ENCODE measurements around the gene HMGB1. TPM values are rescaled to one million over a fixed set of nuclear protein-coding genes. Genes with fewer than 3 reads are reported as not detected.

Gene HMGB1
- total RNA-seq, 1 experiment from 2014 or later: 660 TPM

DNA sequence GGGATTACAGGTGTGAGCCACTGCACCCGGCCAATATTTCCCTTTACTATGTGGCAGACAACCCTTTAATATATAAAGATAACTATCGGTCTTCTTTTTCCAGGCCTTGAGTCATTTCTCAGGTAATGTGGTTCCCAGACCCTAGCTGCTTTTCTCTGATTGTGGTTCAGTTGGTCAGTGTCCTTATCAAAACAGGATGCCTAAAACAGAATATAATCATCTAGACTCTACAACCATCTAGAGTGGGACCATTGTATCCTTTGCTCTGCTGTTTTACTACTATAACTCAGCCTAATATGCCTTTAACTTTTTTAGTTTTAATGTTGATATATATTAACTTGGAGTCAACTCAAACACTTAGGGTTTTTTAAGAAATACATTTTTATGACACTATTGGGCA, 30.0 kb upstream of the HMGB1 start:
- Histone ChIP-seq H3K27ac (ENCODE audit: low read length) (no peak overlapping the region), H3K4me3 (ENCODE audit: low read length) (no peak overlapping the region), H3K9me2 (replicated peaks; ENCODE audit: insufficient read depth, low read length) (no peaks in the 10 kb centered on the region), H3K79me2 (ENCODE audit: low read length) (no peaks in the 10 kb centered on the region), H3K36me3 (ENCODE audit: insufficient read depth, low read length) (no peaks in the 10 kb centered on the region), H3K9ac (ENCODE audit: low read length) (no peak overlapping the region), H2AFZ (ENCODE audit: low read length) (no peak overlapping the region), H3K4me2 (ENCODE audit: low read depth, low read length, poor library complexity, severe bottlenecking) (no peak overlapping the region), H3K9me3 (ENCODE audit: low read length) (no peaks in the 10 kb centered on the region), H4K20me1 (ENCODE audit: insufficient read depth, low read depth, low read length) (no peaks in the 10 kb centered on the region), H3K27me3 (ENCODE audit: low read length) (no peaks in the 10 kb centered on the region), H3K4me1 (ENCODE audit: low read length) (peaks cover 4% of the 10 kb centered on the region; the same call in 1 of the 2 replicates)
- DNase-seq: no peak

GRCh38 chr13:30493658-30494381, 28.1 kb upstream of the HMGB1 start:
- no peaks in the 10 kb centered on the region for H3K27me3 ChIP-seq (ENCODE audit: low read length)
- H3K36me3 ChIP-seq (ENCODE audit: insufficient read depth, low read length): no peaks in the 10 kb centered on the region
- H3K4me2 ChIP-seq (ENCODE audit: low read depth, low read length, poor library complexity, severe bottlenecking): no peak overlapping the region
- DNase-seq: no peak
- no peaks in the 10 kb centered on the region for H4K20me1 ChIP-seq (ENCODE audit: insufficient read depth, low read depth, low read length)
- no peak overlapping the region for H3K27ac ChIP-seq (ENCODE audit: low read length)
- H3K4me1 ChIP-seq (ENCODE audit: low read length): no peaks in the 10 kb centered on the region
- H3K4me3 ChIP-seq (ENCODE audit: low read length): no peak overlapping the region
- no peaks in the 10 kb centered on the region for H3K9me3 ChIP-seq (ENCODE audit: low read length)
- H3K9me2 ChIP-seq (replicated peaks; ENCODE audit: insufficient read depth, low read length): no peaks in the 10 kb centered on the region
- H2AFZ ChIP-seq (ENCODE audit: low read length): no peak overlapping the region
- H3K79me2 ChIP-seq (ENCODE audit: low read length): no peaks in the 10 kb centered on the region
- no peak overlapping the region for H3K9ac ChIP-seq (ENCODE audit: low read length)

DNA sequence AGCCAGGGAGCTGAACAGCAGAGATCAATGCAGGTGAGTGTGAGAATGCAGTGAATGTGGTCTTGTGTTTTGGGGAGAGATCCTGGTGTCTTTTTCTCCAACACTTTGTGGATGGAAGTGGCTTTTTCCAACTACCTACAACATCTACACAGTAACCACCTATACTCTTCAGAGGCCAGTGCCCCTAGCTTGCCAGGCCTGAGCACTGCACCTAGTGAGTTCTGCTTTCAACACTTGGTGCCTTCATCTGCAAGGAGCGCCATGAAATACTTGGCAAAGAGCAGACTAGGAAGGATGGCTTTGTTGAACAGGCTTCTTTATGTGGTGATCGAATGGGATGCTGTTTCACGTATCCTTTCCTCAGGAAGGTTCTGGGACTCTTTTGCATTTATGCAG, 21.3 kb upstream of the HMGB1 start:
- Histone ChIP-seq H2AFZ (ENCODE audit: low read length) (no peak overlapping the region), H3K9ac (ENCODE audit: low read length) (no peak overlapping the region), H3K27ac (ENCODE audit: low read length) (no peak overlapping the region), H3K4me3 (ENCODE audit: low read length) (no peak overlapping the region), H3K4me1 (ENCODE audit: low read length) (no peaks in the 10 kb centered on the region), H4K20me1 (ENCODE audit: insufficient read depth, low read depth, low read length) (no peaks in the 10 kb centered on the region), H3K9me3 (ENCODE audit: low read length) (no peaks in the 10 kb centered on the region), H3K9me2 (replicated peaks; ENCODE audit: insufficient read depth, low read length) (no peaks in the 10 kb centered on the region), H3K79me2 (ENCODE audit: low read length) (no peaks in the 10 kb centered on the region), H3K27me3 (ENCODE audit: low read length) (no peaks in the 10 kb centered on the region), H3K4me2 (ENCODE audit: low read depth, low read length, poor library complexity, severe bottlenecking) (no peak overlapping the region), H3K36me3 (ENCODE audit: insufficient read depth, low read length) (no peaks in the 10 kb centered on the region)
- DNase-seq: no peak

GRCh38 chr13:30486230-30487074, 20.7 kb upstream of the HMGB1 start:
- H3K27ac ChIP-seq (ENCODE audit: low read length): no peak overlapping the region
- H4K20me1 ChIP-seq (ENCODE audit: insufficient read depth, low read depth, low read length): no peaks in the 10 kb centered on the region
- H3K9ac ChIP-seq (ENCODE audit: low read length): no peak overlapping the region
- H3K4me1 ChIP-seq (ENCODE audit: low read length): no peaks in the 10 kb centered on the region
- H3K4me2 ChIP-seq (ENCODE audit: low read depth, low read length, poor library complexity, severe bottlenecking): no peak overlapping the region
- no peak overlapping the region for H3K4me3 ChIP-seq (ENCODE audit: low read length)
- H2AFZ ChIP-seq (ENCODE audit: low read length): no peak overlapping the region
- H3K9me3 ChIP-seq (ENCODE audit: low read length): no peaks in the 10 kb centered on the region
- H3K36me3 ChIP-seq (ENCODE audit: insufficient read depth, low read length): no peaks in the 10 kb centered on the region
- no peaks in the 10 kb centered on the region for H3K79me2 ChIP-seq (ENCODE audit: low read length)
- H3K9me2 ChIP-seq (replicated peaks; ENCODE audit: insufficient read depth, low read length): no peaks in the 10 kb centered on the region
- no peaks in the 10 kb centered on the region for H3K27me3 ChIP-seq (ENCODE audit: low read length)
- DNase-seq: no peak

- H3K27ac ChIP-seq (ENCODE audit: low read length): no peak overlapping the region
Measured at GRCh38 chr13:30481241-30481760, 15.6 kb upstream of the HMGB1 start.

GRCh38 chr13:30480292-30480950, 14.7 kb upstream of the HMGB1 start:
- peaks cover 14% of the 10 kb centered on the region for H3K4me1 ChIP-seq (ENCODE audit: low read length)
- H3K9me2 ChIP-seq (replicated peaks; ENCODE audit: insufficient read depth, low read length): no peaks in the 10 kb centered on the region
- no peak overlapping the region for H3K9ac ChIP-seq (ENCODE audit: low read length)
- H4K20me1 ChIP-seq (ENCODE audit: insufficient read depth, low read depth, low read length): no peaks in the 10 kb centered on the region
- no peak overlapping the region for H3K4me2 ChIP-seq (ENCODE audit: low read depth, low read length, poor library complexity, severe bottlenecking)
- no peak overlapping the region for H3K27ac ChIP-seq (ENCODE audit: low read length)
- H3K27me3 ChIP-seq (ENCODE audit: low read length): no peaks in the 10 kb centered on the region
- no peaks in the 10 kb centered on the region for H3K9me3 ChIP-seq (ENCODE audit: low read length)
- no peak for DNase-seq
- no peak overlapping the region for H2AFZ ChIP-seq (ENCODE audit: low read length)
- H3K36me3 ChIP-seq (ENCODE audit: insufficient read depth, low read length): no peaks in the 10 kb centered on the region
- no peaks in the 10 kb centered on the region for H3K79me2 ChIP-seq (ENCODE audit: low read length)
- no peak overlapping the region for H3K4me3 ChIP-seq (ENCODE audit: low read length)

More at GRCh38 chr13:30481241-30481760, 15.6 kb upstream of the HMGB1 start:
- H2AFZ ChIP-seq (ENCODE audit: low read length): no peak overlapping the region
- no peak overlapping the region for H3K9ac ChIP-seq (ENCODE audit: low read length)
- DNase-seq: no peak
- H3K36me3 ChIP-seq (ENCODE audit: insufficient read depth, low read length): no peaks in the 10 kb centered on the region
- H4K20me1 ChIP-seq (ENCODE audit: insufficient read depth, low read depth, low read length): no peaks in the 10 kb centered on the region
- H3K79me2 ChIP-seq (ENCODE audit: low read length): no peaks in the 10 kb centered on the region
- H3K9me2 ChIP-seq (replicated peaks; ENCODE audit: insufficient read depth, low read length): no peaks in the 10 kb centered on the region
- H3K4me3 ChIP-seq (ENCODE audit: low read length): no peak overlapping the region
- H3K4me1 ChIP-seq (ENCODE audit: low read length): peaks cover 14% of the 10 kb centered on the region
- no peaks in the 10 kb centered on the region for H3K9me3 ChIP-seq (ENCODE audit: low read length)
- no peak overlapping the region for H3K4me2 ChIP-seq (ENCODE audit: low read depth, low read length, poor library complexity, severe bottlenecking)
- no peaks in the 10 kb centered on the region for H3K27me3 ChIP-seq (ENCODE audit: low read length)

GRCh38 chr13:30479883-30480219, 14.1 kb upstream of the HMGB1 start:
- Histone ChIP-seq H3K27me3 (ENCODE audit: low read length) (no peaks in the 10 kb centered on the region), H2AFZ (ENCODE audit: low read length) (no peak overlapping the region), H3K4me1 (ENCODE audit: low read length) (peaks cover 14% of the 10 kb centered on the region), H3K4me3 (ENCODE audit: low read length) (no peak overlapping the region), H3K9me2 (replicated peaks; ENCODE audit: insufficient read depth, low read length) (no peaks in the 10 kb centered on the region), H3K79me2 (ENCODE audit: low read length) (no peaks in the 10 kb centered on the region), H3K9me3 (ENCODE audit: low read length) (no peaks in the 10 kb centered on the region), H3K9ac (ENCODE audit: low read length) (no peak overlapping the region), H3K4me2 (ENCODE audit: low read depth, low read length, poor library complexity, severe bottlenecking) (no peak overlapping the region), H3K36me3 (ENCODE audit: insufficient read depth, low read length) (no peaks in the 10 kb centered on the region), H4K20me1 (ENCODE audit: insufficient read depth, low read depth, low read length) (no peaks in the 10 kb centered on the region), H3K27ac (ENCODE audit: low read length) (no peak overlapping the region)
- DNase-seq: no peak

Data from Karpas-422 (cell line).